SH-SY5Y (cell line): ENCODE results near the gene SCN1B.

Source experiments
- GATA2 ChIP-seq: IDR thresholded peaks from 2 replicates; pipeline ENCODE4 v1.6.1; 2011; ENCODE audit warnings: mild to moderate bottlenecking, low read depth, low read length
- GATA3 ChIP-seq: IDR thresholded peaks from 2 replicates; pipeline ENCODE4 v1.6.1; 2011; ENCODE audit warnings: low read depth, mild to moderate bottlenecking, low read length, moderate library complexity

- TF ChIP-seq GATA2: no peak
- TF ChIP-seq GATA3: no peak
These were observed 39.6 kb upstream of the SCN1B start for GRCh38 chr19:34990578-34991192.
